GM12891 (cell line): ENCODE results near the gene ZNF71.
"Not testable (repeated sequence)": the region's sequence is repeated elsewhere in the genome, so short reads cannot be mapped to it uniquely, and the experiment has no call there.

Experiments used
- PAX5 ChIP-seq: IDR thresholded peaks from 2 replicates; pipeline ENCODE4 v1.6.1; 2011; ENCODE audit warnings: low read length, moderate library complexity, mild to moderate bottlenecking; ENCODE audit not compliant: insufficient read depth, severe bottlenecking
- POLR2A ChIP-seq: IDR thresholded peaks from 2 replicates; pipeline ENCODE4 v1.6.1; 2011; ENCODE audit warnings: low read depth, low read length, control low read depth
- POLR2AphosphoS5 ChIP-seq: IDR thresholded peaks from 2 replicates; pipeline ENCODE4 v1.6.1; 2011; ENCODE audit warnings: low read depth, low read length, control low read depth
- POU2F2 ChIP-seq: IDR thresholded peaks from 2 replicates; pipeline ENCODE4 v1.6.1; 2011; ENCODE audit warnings: low read depth, mild to moderate bottlenecking, control low read depth, low read length, moderate library complexity
- SPI1 ChIP-seq: IDR thresholded peaks from 2 replicates; pipeline ENCODE4 v1.6.1; 2011; ENCODE audit warnings: low read depth, low read length, control low read depth
- TAF1 ChIP-seq: IDR thresholded peaks from 2 replicates; pipeline ENCODE4 v1.6.1; 2011; ENCODE audit warnings: low read depth, low read length, control low read depth

- TF ChIP-seq POLR2A, TAF1, SPI1, POLR2AphosphoS5, POU2F2, PAX5: not testable (repeated sequence)
These were observed 77.5 kb downstream of the ZNF71 start for GRCh38 chr19:56672610-56673009.
